H1 (cell line): Measurements from ENCODE around the gene MYO7B. TPM values are rescaled to one million over a fixed set of nuclear protein-coding genes. Genes with fewer than 3 reads are reported as not detected.
A peak's percentile ranks its signal among the peaks of the same experiment; 100 is the strongest.

Experiments
- CTCF ChIA-PET: fragments of 300-600 bp; sonication (Branson Sonifier 250); formaldehyde crosslinking; loops from one replicate; lab custom pipeline; 2021; ENCODE audit not compliant: partially characterized antibody; lab: Charles Lee
- POLR2A ChIA-PET: fragments of 300-600 bp; sonication (Branson Sonifier 250); formaldehyde crosslinking; loops from one replicate; lab custom pipeline; 2021; ENCODE audit warnings: inconsistent platforms; ENCODE audit not compliant: partially characterized antibody; lab: Charles Lee
- DNase-seq, 2 experiments: peaks; one replicate each; pipeline versions ENCODE4 v3.0.0 to v3.0.0-alpha.2; 2010 to 2022; ENCODE audit warnings: low spot score in 2 of 2, low read depth in 1 of 2, mixed read lengths in 1 of 2
- FAIRE-seq: peaks from 2 replicates; lab custom pipeline; 2011; peaks lifted over from hg19 to GRCh38; lab: Jason Lieb, UNC
- H2AFZ ChIP-seq: 2 replicates; pipeline ENCODE4 v1.8.1; 2012; ENCODE audit warnings: low read length, inconsistent platforms
- H2AK5ac ChIP-seq: 2 replicates; pipeline ENCODE4 v1.6.1; 2013; ENCODE audit warnings: low read depth, low read length
- H2BK120ac ChIP-seq: replicated peaks from 2 replicates; pipeline ENCODE3; 2013; ENCODE audit warnings: low read depth, low read length, inconsistent platforms
- H2BK12ac ChIP-seq: 2 replicates; pipeline ENCODE4 v1.6.1; 2013; ENCODE audit warnings: low read depth, low read length
- H2BK15ac ChIP-seq: 2 replicates; pipeline ENCODE4 v1.6.1; 2013; ENCODE audit warnings: low read length
- H2BK20ac ChIP-seq: 2 replicates; pipeline ENCODE4 v1.6.1; 2013; ENCODE audit warnings: low read length
- H2BK5ac ChIP-seq: 2 replicates; pipeline ENCODE4 v1.6.1; 2013; ENCODE audit warnings: low read depth, low read length
- H3K14ac ChIP-seq: 2 replicates; pipeline ENCODE4 v1.6.1; 2013; ENCODE audit warnings: inconsistent platforms; ENCODE audit not compliant: insufficient read length
- H3K18ac ChIP-seq: 2 replicates; pipeline ENCODE4 v1.6.1; 2013; ENCODE audit warnings: low read length; ENCODE audit errors: extremely low read depth
- H3K23ac ChIP-seq: 2 replicates; pipeline ENCODE4 v1.6.1; 2013; ENCODE audit warnings: inconsistent platforms; ENCODE audit not compliant: insufficient read length
- H3K23me2 ChIP-seq: 2 replicates; pipeline ENCODE4 v1.6.1; 2013; ENCODE audit warnings: low read depth, low read length
- H3K27ac ChIP-seq: 2 replicates; pipeline ENCODE4 v1.6.1; 2011; ENCODE audit warnings: low read depth, low read length, inconsistent platforms
- H3K27me3 ChIP-seq, 4 experiments: replicated peaks in 1 of 4; 1 replicate in 1 of 4; 2 replicates in 3 of 4; pipeline versions ENCODE4 v1.6.1 to v1.8.1; 2011 to 2013; ENCODE audit warnings: low read length in 3 of 4, mild to moderate bottlenecking in 3 of 4, inconsistent platforms in 2 of 4, mixed read lengths in 2 of 4, moderate library complexity in 1 of 4; ENCODE audit not compliant: control insufficient read depth in 3 of 4, insufficient read depth in 3 of 4; ENCODE audit errors: extremely low read depth in 1 of 4
- H3K36me3 ChIP-seq, 4 experiments: 2 replicates each; pipeline versions ENCODE4 v1.6.1 to v1.8.1; 2011 to 2013; ENCODE audit warnings: mild to moderate bottlenecking in 4 of 4, low read length in 3 of 4, moderate library complexity in 2 of 4, control low read depth in 1 of 4, inconsistent platforms in 1 of 4; ENCODE audit not compliant: insufficient read depth in 4 of 4, control insufficient read depth in 2 of 4
- H3K4ac ChIP-seq: replicated peaks from 2 replicates; pipeline ENCODE3; 2013; ENCODE audit warnings: low read length, low read depth, mixed read lengths, inconsistent platforms; ENCODE audit not compliant: insufficient read length
- H3K4me1 ChIP-seq, 4 experiments: replicated peaks in 1 of 4; 1 replicate in 1 of 4; 2 replicates in 3 of 4; pipeline versions ENCODE4 v1.6.1 to v1.8.1; 2011 to 2013; ENCODE audit warnings: low read length in 3 of 4, inconsistent platforms in 2 of 4, mixed read lengths in 1 of 4; ENCODE audit not compliant: insufficient read depth in 4 of 4, control insufficient read depth in 3 of 4
- H3K4me2 ChIP-seq, 2 experiments: 2 replicates each; pipeline versions ENCODE4 v1.6.1 to v1.8.1; 2011 to 2013; ENCODE audit warnings: low read depth in 2 of 2, low read length in 2 of 2, control low read depth in 1 of 2, inconsistent platforms in 1 of 2, mild to moderate bottlenecking in 1 of 2; ENCODE audit not compliant: insufficient read depth in 1 of 2
- H3K4me3 ChIP-seq, 4 experiments: fragments of 200-600, 300-600 bp in 1 of 4; sonication (generic), shearing (Covaris generic), sonication (Bioruptor Twin) in 1 of 4; 2 replicates each; pipeline versions ENCODE4 v1.5.1 to v1.8.1; 2011 to 2016; ENCODE audit warnings: low read length in 4 of 4, low read depth in 3 of 4, control low read depth in 2 of 4, inconsistent platforms in 2 of 4, mild to moderate bottlenecking in 2 of 4, mixed read lengths in 1 of 4, moderate library complexity in 1 of 4; ENCODE audit not compliant: insufficient read depth in 2 of 4; ENCODE audit errors: extremely low read depth in 1 of 4
- H3K56ac ChIP-seq: replicated peaks from 2 replicates; pipeline ENCODE3; 2013; ENCODE audit warnings: low read depth, mild to moderate bottlenecking, mixed read lengths, low read length, inconsistent platforms; ENCODE audit not compliant: insufficient read length
- H3K79me1 ChIP-seq: 2 replicates; pipeline ENCODE4 v1.6.1; 2013; ENCODE audit warnings: low read depth, low read length, control low read depth
- H3K79me2 ChIP-seq, 2 experiments: 2 replicates each; pipeline versions ENCODE4 v1.6.1 to v1.8.1; 2012 to 2013; ENCODE audit warnings: low read length in 2 of 2, mild to moderate bottlenecking in 2 of 2, inconsistent platforms in 1 of 2; ENCODE audit not compliant: insufficient read depth in 2 of 2, control insufficient read depth in 1 of 2
- H3K9ac ChIP-seq, 4 experiments: replicated peaks in 1 of 4; 1 replicate in 1 of 4; 2 replicates in 3 of 4; pipeline versions ENCODE4 v1.6.1 to v1.8.1; 2011 to 2013; ENCODE audit warnings: low read depth in 3 of 4, low read length in 3 of 4, control low read depth in 2 of 4, mild to moderate bottlenecking in 2 of 4, moderate library complexity in 2 of 4, inconsistent platforms in 1 of 4; ENCODE audit errors: extremely low read depth in 1 of 4
- H3K9me3 ChIP-seq, 2 experiments: 2 replicates each; pipeline versions ENCODE4 v1.6.1 to v1.8.1; 2012 to 2013; ENCODE audit warnings: mild to moderate bottlenecking in 2 of 2, moderate library complexity in 2 of 2, control low read depth in 1 of 2, inconsistent platforms in 1 of 2, low read depth in 1 of 2, low read length in 1 of 2, mixed read lengths in 1 of 2; ENCODE audit not compliant: insufficient read depth in 2 of 2
- H4K20me1 ChIP-seq, 2 experiments: replicated peaks in 1 of 2; 2 replicates each; pipeline versions ENCODE3 to v1.8.1; 2011 to 2013; ENCODE audit warnings: inconsistent platforms in 2 of 2, low read length in 2 of 2, mild to moderate bottlenecking in 1 of 2; ENCODE audit not compliant: insufficient read depth in 2 of 2, control insufficient read depth in 1 of 2
- H4K5ac ChIP-seq: 2 replicates; pipeline ENCODE4 v1.6.1; 2013; ENCODE audit warnings: low read length, low read depth, mixed read lengths, inconsistent platforms; ENCODE audit not compliant: insufficient read length
- H4K8ac ChIP-seq: 2 replicates; pipeline ENCODE4 v1.8.0; 2013; ENCODE audit warnings: mild to moderate bottlenecking, moderate library complexity, low read length, inconsistent platforms; ENCODE audit not compliant: insufficient read depth; ENCODE audit errors: extremely low read depth
- H4K91ac ChIP-seq: replicated peaks from 2 replicates; pipeline ENCODE3; 2013; ENCODE audit warnings: low read length, mixed read lengths, inconsistent platforms; ENCODE audit not compliant: insufficient read length
- ATF2 ChIP-seq: IDR thresholded peaks from 2 replicates; pipeline ENCODE4 v1.6.1; 2012; ENCODE audit warnings: low read length, inconsistent platforms
- CBX8 ChIP-seq: fragments of 300-800, 300-1000 bp; sonication (generic); IDR thresholded peaks from 2 replicates; pipeline ENCODE4 v1.7.1; 2016; ENCODE audit warnings: low read depth, low read length, borderline replicate concordance
- GTF2F1 ChIP-seq: IDR thresholded peaks from 2 replicates; pipeline ENCODE4 v1.6.1; 2012; ENCODE audit warnings: low read depth, low read length, improper control_type of control experiment, borderline replicate concordance
- JUND ChIP-seq: IDR thresholded peaks from 2 replicates; pipeline ENCODE4 v1.6.1; 2011; ENCODE audit warnings: mild to moderate bottlenecking, improper control_type of control experiment, low read length
- NRF1 ChIP-seq: IDR thresholded peaks from 2 replicates; pipeline ENCODE4 v1.6.1; 2011; ENCODE audit warnings: mild to moderate bottlenecking, low read depth, low read length, improper control_type of control experiment
- SP2 ChIP-seq: IDR thresholded peaks from 2 replicates; pipeline ENCODE4 v1.6.1; 2012; ENCODE audit warnings: mild to moderate bottlenecking, low read length, inconsistent platforms
- USF2 ChIP-seq: IDR thresholded peaks from 2 replicates; pipeline ENCODE4 v1.6.1; 2011; ENCODE audit warnings: low read length, improper control_type of control experiment
- YY1 ChIP-seq: IDR thresholded peaks from 2 replicates; pipeline ENCODE4 v1.6.1; 2011; ENCODE audit warnings: low read depth, mild to moderate bottlenecking, low read length
- WGBS, 2 experiments: shearing (Covaris generic) in 1 of 2; methylation state at CpG; one replicate each; pipeline versions ENCODE4 v1.1.6 to v1.1.7; 2013 to 2015; ENCODE audit warnings: low lambda C conversion rate in 2 of 2, mixed read lengths in 2 of 2, inconsistent platforms in 1 of 2, low coverage in 1 of 2, missing lambda C conversion rate in 1 of 2; ENCODE audit not compliant: insufficient replicate concordance in 2 of 2, insufficient coverage in 1 of 2, insufficient read length in 1 of 2; ENCODE audit errors: extremely low coverage in 1 of 2, missing lambda C conversion rate in 1 of 2; 5-methylcytosine and 5-hydroxymethylcytosine counted together
- polyA plus RNA-seq, 7 experiments: library from polyadenylated mRNA; depleted of rRNA in 3 of 7; stranded (reverse) in 5 of 7; unstranded in 2 of 7; fragments of >200 nt in 5 of 7; fragments of 200-250 nt in 2 of 7; gene quantifications; 1 replicate in 5 of 7; 2 replicates in 1 of 7; 4 replicates in 1 of 7; pipeline versions ENCODE4 v1.2.1 to v1.2.3, GENCODE V29; 2011 to 2013; ENCODE audit warnings: missing spikeins in 2 of 7, mixed read lengths in 2 of 7
- total RNA-seq: library from RNA; stranded (reverse); fragmentation: NEBNext Ultra II Directional; extraction: Animal tissue kit (Norgen Biotek cat#: 25700); gene quantifications from 2 replicates; pipeline ENCODE4 v1.2.1, GENCODE V29; 2021

MYO7B gene
- total and polyA plus RNA-seq, 2 of the 8 experiments (the other 6 are each of a cell fraction or from before 2014, with no cell fraction given) = not detected

- Histone ChIP-seq H4K91ac (no peak overlapping the region), H2BK120ac (no peak overlapping the region), H3K4me3 (peak overlapping the region; percentile 30 to 65 (median 42)), H3K14ac (no peak overlapping the region), H3K27ac (no peak overlapping the region), H3K4me2 (peak overlapping the region; percentile 66 to 79), H3K56ac (no peak overlapping the region), H4K5ac (no peak overlapping the region), H3K9me3 (no peaks in the 10 kb centered on the region), H2BK15ac (no peak overlapping the region), H2BK20ac (peak overlapping the region; percentile 13; the same call in 1 of the 2 replicates), H4K20me1 (no peaks in the 10 kb centered on the region), H3K79me1 (peaks cover 2% of the 10 kb centered on the region; the same call in 1 of the 2 replicates), H2AFZ (0 out of 2 replicates have a peak overlapping the region, but pooled peaks have one; percentile 48), H3K18ac (no peak overlapping the region), H3K27me3 (peaks cover 10 to 57% (median 33%) of the 10 kb centered on the region in 4 experiments), H3K23me2 (peaks cover 2% of the 10 kb centered on the region; the same call in 1 of the 2 replicates), H2BK5ac (no peak overlapping the region), H3K9ac (no peak overlapping the region), H3K23ac (no peak overlapping the region), H3K4me1 (peaks cover 0 to 4% (median 0%) of the 10 kb centered on the region in 4 experiments; a peak in 3 of 7 replicates), H2AK5ac (no peak overlapping the region), H3K36me3 (no peaks in the 10 kb centered on the region), H4K8ac (0 out of 2 replicates have a peak overlapping the region, but pooled peaks have one; percentile 76), H2BK12ac (no peak overlapping the region), H3K79me2 (no peaks in the 10 kb centered on the region), H3K4ac (no peak overlapping the region)
- FAIRE-seq = no peak
- ChIA-PET CTCF (interaction anchor here (0.7 to 4.1 kb wide), 11 partner anchors 11 to 195 kb away, joined by 3 to 34 read pairs (median 3); no protein-coding TSS in a partner anchor), POLR2A (interaction anchor here (1.2 to 4.9 kb wide), 4 partner anchors 10 to 30 kb away, joined by 3 to 21 read pairs (median 7); partner anchors contain the start of gene SFT2D3)
- 24% methylated on average over 24 of the region's 72 CpGs; no CpG with 5 or more reads in 1 of the 2 experiments for WGBS, 2 experiments
- DNase-seq = peak in 1 of 2 experiments; percentile 67
- TF ChIP-seq CBX8 = no peak
- TF ChIP-seq ATF2 = no peak
- no peak for TF ChIP-seq YY1
- TF ChIP-seq USF2 = no peak
- no peak for TF ChIP-seq JUND
- no peak for TF ChIP-seq GTF2F1
- TF ChIP-seq SP2 = no peak
- TF ChIP-seq NRF1 = no peak
These were observed 139.0 kb downstream of the MYO7B start for GRCh38 chr2:127674241-127675209.
